PC-3 (cell line): ENCODE results near the gene LUC7L. TPM values are rescaled to one million over a fixed set of nuclear protein-coding genes. Genes with fewer than 3 reads are reported as not detected.

Source experiments
- ATAC-seq: fragments of 200-7000 bp; cut with Tn5 transposase; 2 replicates; pipeline ENCODE4 v1.9.1; 2020; ENCODE audit warnings: mild to moderate bottlenecking, moderate library complexity
- BruUV-seq: library from RNA; stranded (reverse); fragments of 400-500 nt; replicated peaks from 2 replicates; lab custom pipeline; 2021; lab: Mats Ljungman, UMichigan
- CTCF ChIA-PET: fragments of 300-600 bp; sonication (Branson Sonifier 250); formaldehyde crosslinking; loops from one replicate; lab custom pipeline; 2022; ENCODE audit warnings: antibody characterized with exemption; lab: Charles Lee
- POLR2A ChIA-PET: fragments of 300-600 bp; sonication (Branson Sonifier 250); formaldehyde crosslinking; loops from one replicate; lab custom pipeline; 2022; ENCODE audit warnings: antibody characterized with exemption; ENCODE audit not compliant: unreplicated experiment; lab: Charles Lee
- DNase-seq: peaks from one replicate; pipeline ENCODE4 v3.0.0-alpha.2; 2015
- H2AFZ ChIP-seq: fragments of 300-600 bp; sonication (generic); 2 replicates; pipeline ENCODE4 v1.6.0; 2016; ENCODE audit warnings: antibody characterized with exemption, low read length
- H3F3A ChIP-seq: fragments of 300-600 bp; sonication (generic); one replicate; pipeline ENCODE4 v1.6.0; 2017; ENCODE audit warnings: antibody characterized with exemption, low read length, control low read depth, mild to moderate bottlenecking; ENCODE audit not compliant: unreplicated experiment
- H3K27ac ChIP-seq: fragments of 300-600 bp; sonication (generic); 2 replicates; pipeline ENCODE4 v1.5.1; 2016; ENCODE audit warnings: mild to moderate bottlenecking, low read length
- H3K27me3 ChIP-seq: fragments of 300-600 bp; sonication (generic); 2 replicates; pipeline ENCODE4 v1.6.1; 2016; ENCODE audit warnings: low read length, mixed read lengths
- H3K36me3 ChIP-seq: fragments of 300-600 bp; sonication (generic); 2 replicates; pipeline ENCODE4 v1.6.1; 2016; ENCODE audit warnings: low read depth, mixed run types, low read length, mixed read lengths
- H3K4me1 ChIP-seq: fragments of 300-600 bp; sonication (generic); 2 replicates; pipeline ENCODE4 v1.5.1; 2016; ENCODE audit warnings: low read length; ENCODE audit not compliant: insufficient read depth
- H3K4me2 ChIP-seq: fragments of 300-600 bp; sonication (generic); 2 replicates; pipeline ENCODE4 v1.6.0; 2016; ENCODE audit warnings: low read length
- H3K4me3 ChIP-seq: fragments of 300-600 bp; sonication (generic); 2 replicates; pipeline ENCODE4 v1.5.1; 2016; ENCODE audit warnings: mild to moderate bottlenecking, low read length, mixed read lengths
- H3K79me2 ChIP-seq: fragments of 300-600 bp; sonication (generic); 2 replicates; pipeline ENCODE4 v1.6.1; 2017; ENCODE audit warnings: low read length, mixed read lengths
- H3K9ac ChIP-seq: fragments of 300-600 bp; sonication (generic); 2 replicates; pipeline ENCODE4 v1.6.0; 2016; ENCODE audit warnings: mild to moderate bottlenecking, low read length
- H3K9me2 ChIP-seq: fragments of 300-600 bp; sonication (generic); replicated peaks from 2 replicates; pipeline ENCODE4 v1.6.1; 2016; ENCODE audit warnings: mixed run types, low read length, mixed read lengths
- H3K9me3 ChIP-seq: fragments of 300-600 bp; sonication (generic); 2 replicates; pipeline ENCODE4 v1.6.1; 2016; ENCODE audit warnings: low read length, mixed read lengths
- H4K20me1 ChIP-seq: fragments of 300-600 bp; sonication (generic); 2 replicates; pipeline ENCODE4 v1.6.1; 2016; ENCODE audit warnings: low read length, mixed read lengths
- EZH2 ChIP-seq: fragments of 300-600 bp; sonication (generic); IDR thresholded peaks from one replicate; pipeline ENCODE4 v1.6.1; 2017; ENCODE audit warnings: antibody characterized with exemption, mild to moderate bottlenecking, low read length; ENCODE audit not compliant: unreplicated experiment
- EZH2phosphoT487 ChIP-seq: fragments of 300-600 bp; sonication (generic); IDR thresholded peaks from 2 replicates; pipeline ENCODE4 v1.6.1; 2018; ENCODE audit warnings: mild to moderate bottlenecking, antibody characterized with exemption, low read length, borderline replicate concordance
- intact Hi-C: fragments of 100-400 bp; cut with micrococcal nuclease; formaldehyde crosslinking; loops from 2 replicates; pipeline ENCODE4 v1.9.0; 2023
- total RNA-seq: library from RNA; depleted of rRNA; stranded (reverse); fragments of >200 nt; gene quantifications from 2 replicates; pipeline ENCODE4 v1.2.3, GENCODE V29; 2014
- TF ChIP-seq, protein P1 (sequence below): fragments of 300-600 bp; sonication (generic); conservative IDR thresholded peaks from 2 replicates; pipeline ENCODE4 v1.5.1; 2017; ENCODE audit warnings: antibody characterized with exemption, low read depth, mild to moderate bottlenecking, low read length

LUC7L gene
- total RNA-seq, 1 experiment from 2014 or later: 46.0 TPM

GRCh38 chr16:262121-262745, 33.0 kb upstream of the LUC7L start:
- ChIA-PET CTCF (no interaction called here), POLR2A (no interaction called here)
- H3K27me3 ChIP-seq: no peaks in the 10 kb centered on the region
- no peaks in the 10 kb centered on the region for H3K79me2 ChIP-seq
- ATAC-seq: no peak
- no peak overlapping the region for H3K9ac ChIP-seq
- DNase-seq: no peak
- H3K9me2 ChIP-seq: no peaks in the 10 kb centered on the region
- H2AFZ ChIP-seq: no peak overlapping the region
- intact Hi-C loops: no loop called here
- TF ChIP-seq, protein P1, sequence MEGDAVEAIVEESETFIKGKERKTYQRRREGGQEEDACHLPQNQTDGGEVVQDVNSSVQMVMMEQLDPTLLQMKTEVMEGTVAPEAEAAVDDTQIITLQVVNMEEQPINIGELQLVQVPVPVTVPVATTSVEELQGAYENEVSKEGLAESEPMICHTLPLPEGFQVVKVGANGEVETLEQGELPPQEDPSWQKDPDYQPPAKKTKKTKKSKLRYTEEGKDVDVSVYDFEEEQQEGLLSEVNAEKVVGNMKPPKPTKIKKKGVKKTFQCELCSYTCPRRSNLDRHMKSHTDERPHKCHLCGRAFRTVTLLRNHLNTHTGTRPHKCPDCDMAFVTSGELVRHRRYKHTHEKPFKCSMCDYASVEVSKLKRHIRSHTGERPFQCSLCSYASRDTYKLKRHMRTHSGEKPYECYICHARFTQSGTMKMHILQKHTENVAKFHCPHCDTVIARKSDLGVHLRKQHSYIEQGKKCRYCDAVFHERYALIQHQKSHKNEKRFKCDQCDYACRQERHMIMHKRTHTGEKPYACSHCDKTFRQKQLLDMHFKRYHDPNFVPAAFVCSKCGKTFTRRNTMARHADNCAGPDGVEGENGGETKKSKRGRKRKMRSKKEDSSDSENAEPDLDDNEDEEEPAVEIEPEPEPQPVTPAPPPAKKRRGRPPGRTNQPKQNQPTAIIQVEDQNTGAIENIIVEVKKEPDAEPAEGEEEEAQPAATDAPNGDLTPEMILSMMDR: no peak
- TF ChIP-seq EZH2: no peak
- TF ChIP-seq EZH2phosphoT487: no peak
- no peaks in the 10 kb centered on the region for H3F3A ChIP-seq
- no peak overlapping the region for H3K4me3 ChIP-seq
- H3K36me3 ChIP-seq: no peaks in the 10 kb centered on the region
- H3K9me3 ChIP-seq: no peaks in the 10 kb centered on the region
- H3K4me2 ChIP-seq: no peak overlapping the region
- no peak overlapping the region for H3K27ac ChIP-seq
- no peaks in the 10 kb centered on the region for H4K20me1 ChIP-seq
- H3K4me1 ChIP-seq: no peaks in the 10 kb centered on the region
- BruUV-seq: no TSS peak

DNA sequence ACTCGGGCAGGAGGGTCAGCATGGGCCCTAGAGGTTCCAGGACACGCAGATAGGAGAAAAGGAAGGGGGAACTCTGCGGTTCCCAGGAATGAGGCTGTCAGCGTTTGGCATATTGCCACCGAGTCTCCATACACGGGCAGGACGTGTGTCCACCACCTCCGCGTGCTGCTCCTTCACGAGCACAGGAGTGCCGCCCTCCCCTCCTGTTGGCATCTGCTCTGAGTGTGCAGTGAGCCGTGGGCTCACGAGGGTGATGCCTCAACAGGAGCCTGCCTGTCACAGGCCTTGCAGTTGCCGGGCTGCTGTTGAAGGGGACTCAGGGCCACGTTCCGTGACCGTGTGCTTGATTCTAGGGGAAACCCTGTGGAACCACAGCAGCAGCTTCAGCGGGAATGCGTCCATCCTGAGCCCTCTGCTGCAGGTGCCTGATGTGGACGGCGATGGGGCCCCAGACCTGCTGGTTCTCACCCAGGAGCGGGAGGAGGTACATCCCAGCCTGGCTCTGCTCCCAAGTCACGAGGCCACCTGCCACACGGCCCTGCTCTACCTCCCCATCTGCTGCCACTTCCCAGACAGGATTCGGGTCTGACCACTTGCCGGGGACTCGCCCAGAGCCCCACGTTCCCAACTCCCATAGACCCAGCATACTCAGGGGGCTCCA, 31.9 kb upstream of the LUC7L start:
- Histone ChIP-seq H4K20me1 (no peaks in the 10 kb centered on the region), H3K36me3 (no peaks in the 10 kb centered on the region), H3K9me2 (no peaks in the 10 kb centered on the region), H2AFZ (no peak overlapping the region), H3K9me3 (no peaks in the 10 kb centered on the region), H3K27ac (no peak overlapping the region), H3K9ac (no peak overlapping the region), H3K79me2 (no peaks in the 10 kb centered on the region), H3F3A (no peaks in the 10 kb centered on the region), H3K27me3 (no peaks in the 10 kb centered on the region), H3K4me1 (no peaks in the 10 kb centered on the region), H3K4me3 (no peak overlapping the region), H3K4me2 (no peak overlapping the region)
- intact Hi-C loops: no loop called here
- CTCF ChIA-PET: no interaction called here
- DNase-seq: no peak
- POLR2A ChIA-PET: no interaction called here
- ATAC-seq: no peak
- no TSS peak for BruUV-seq
- TF ChIP-seq EZH2 (no peak), EZH2phosphoT487 (no peak)
- TF ChIP-seq, protein P1: no peak

GRCh38 chr16:260326-260725, 31.1 kb upstream of the LUC7L start:
- no peaks in the 10 kb centered on the region for H3F3A ChIP-seq
- H4K20me1 ChIP-seq: no peaks in the 10 kb centered on the region
- no peak for TF ChIP-seq EZH2phosphoT487
- no peak for TF ChIP-seq EZH2
- TF ChIP-seq, protein P1: no peak
- no TSS peak for BruUV-seq
- no peak overlapping the region for H3K9ac ChIP-seq
- H3K4me2 ChIP-seq: no peak overlapping the region
- no peaks in the 10 kb centered on the region for H3K27me3 ChIP-seq
- H3K79me2 ChIP-seq: no peaks in the 10 kb centered on the region
- DNase-seq: no peak
- ChIA-PET CTCF (no interaction called here), POLR2A (no interaction called here)
- H3K27ac ChIP-seq: no peak overlapping the region
- H3K9me3 ChIP-seq: no peaks in the 10 kb centered on the region
- H3K4me3 ChIP-seq: no peak overlapping the region
- no peaks in the 10 kb centered on the region for H3K9me2 ChIP-seq
- no peaks in the 10 kb centered on the region for H3K4me1 ChIP-seq
- no peak for ATAC-seq
- H2AFZ ChIP-seq: no peak overlapping the region
- intact Hi-C loops: no loop called here
- no peaks in the 10 kb centered on the region for H3K36me3 ChIP-seq
